ENCODE measurements around the gene SLC9A6.

The SLC9A6 gene

DNA sequence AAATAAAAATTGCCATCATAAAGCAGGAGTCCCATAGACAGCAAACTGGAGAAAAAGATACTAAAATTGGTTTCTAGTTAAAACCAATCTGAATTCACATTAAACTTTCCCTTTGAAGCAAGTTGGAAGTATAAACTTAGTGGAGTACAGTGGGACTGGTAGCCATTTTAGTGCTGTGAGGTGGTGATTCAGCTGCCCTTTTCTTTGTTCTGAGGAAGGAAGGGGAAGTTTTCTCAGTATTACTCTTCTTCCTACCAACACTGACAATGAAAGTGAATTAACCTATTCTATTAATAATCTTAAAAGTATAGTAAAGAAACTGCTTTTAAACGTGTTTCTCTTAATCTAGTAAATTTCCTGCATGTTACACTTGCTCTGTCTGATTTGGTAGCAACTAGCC, 36.7 kb downstream of the SLC9A6 start:
- CTCF ChIA-PET = no interaction called here
- TF ChIP-seq, protein P1, sequence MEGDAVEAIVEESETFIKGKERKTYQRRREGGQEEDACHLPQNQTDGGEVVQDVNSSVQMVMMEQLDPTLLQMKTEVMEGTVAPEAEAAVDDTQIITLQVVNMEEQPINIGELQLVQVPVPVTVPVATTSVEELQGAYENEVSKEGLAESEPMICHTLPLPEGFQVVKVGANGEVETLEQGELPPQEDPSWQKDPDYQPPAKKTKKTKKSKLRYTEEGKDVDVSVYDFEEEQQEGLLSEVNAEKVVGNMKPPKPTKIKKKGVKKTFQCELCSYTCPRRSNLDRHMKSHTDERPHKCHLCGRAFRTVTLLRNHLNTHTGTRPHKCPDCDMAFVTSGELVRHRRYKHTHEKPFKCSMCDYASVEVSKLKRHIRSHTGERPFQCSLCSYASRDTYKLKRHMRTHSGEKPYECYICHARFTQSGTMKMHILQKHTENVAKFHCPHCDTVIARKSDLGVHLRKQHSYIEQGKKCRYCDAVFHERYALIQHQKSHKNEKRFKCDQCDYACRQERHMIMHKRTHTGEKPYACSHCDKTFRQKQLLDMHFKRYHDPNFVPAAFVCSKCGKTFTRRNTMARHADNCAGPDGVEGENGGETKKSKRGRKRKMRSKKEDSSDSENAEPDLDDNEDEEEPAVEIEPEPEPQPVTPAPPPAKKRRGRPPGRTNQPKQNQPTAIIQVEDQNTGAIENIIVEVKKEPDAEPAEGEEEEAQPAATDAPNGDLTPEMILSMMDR (IDR thresholded peaks at IDR 0.05; ENCODE audit: control extremely low read depth, extremely low read depth, low read depth, missing control alignments) = no peak
- DNase-seq (ENCODE audit: extremely low spot score) = peak; percentile 15
- POLR2A ChIA-PET = no interaction called here

DNA sequence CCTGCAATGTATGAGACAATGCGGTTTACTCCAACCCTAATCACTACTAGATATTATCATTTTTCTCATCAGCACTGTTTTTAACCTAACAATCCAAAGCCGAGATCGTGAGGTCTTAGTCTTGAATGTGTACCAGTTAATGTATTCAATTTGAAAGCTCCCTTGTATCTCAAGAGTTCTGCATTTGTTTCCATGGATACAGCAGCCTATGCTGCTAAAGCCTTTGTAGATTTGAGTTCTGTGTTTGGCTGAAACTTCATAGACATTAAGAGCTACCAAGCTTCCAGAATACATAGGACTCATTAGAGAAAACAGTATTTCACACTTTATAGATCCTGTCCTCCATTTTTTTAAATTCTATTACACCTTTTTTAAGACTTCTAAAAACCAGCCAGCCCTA, 39.9 kb downstream of the SLC9A6 start:
- TF ChIP-seq, protein P1 (IDR thresholded peaks at IDR 0.05; ENCODE audit: control extremely low read depth, extremely low read depth, low read depth, missing control alignments) = no peak
- no peak for DNase-seq (ENCODE audit: extremely low spot score)
- POLR2A ChIA-PET = no interaction called here
- CTCF ChIA-PET = interaction anchor here (6.7 kb wide), 1 partner anchor 138 kb away, joined by 83 read pairs; no protein-coding TSS in a partner anchor

DNA sequence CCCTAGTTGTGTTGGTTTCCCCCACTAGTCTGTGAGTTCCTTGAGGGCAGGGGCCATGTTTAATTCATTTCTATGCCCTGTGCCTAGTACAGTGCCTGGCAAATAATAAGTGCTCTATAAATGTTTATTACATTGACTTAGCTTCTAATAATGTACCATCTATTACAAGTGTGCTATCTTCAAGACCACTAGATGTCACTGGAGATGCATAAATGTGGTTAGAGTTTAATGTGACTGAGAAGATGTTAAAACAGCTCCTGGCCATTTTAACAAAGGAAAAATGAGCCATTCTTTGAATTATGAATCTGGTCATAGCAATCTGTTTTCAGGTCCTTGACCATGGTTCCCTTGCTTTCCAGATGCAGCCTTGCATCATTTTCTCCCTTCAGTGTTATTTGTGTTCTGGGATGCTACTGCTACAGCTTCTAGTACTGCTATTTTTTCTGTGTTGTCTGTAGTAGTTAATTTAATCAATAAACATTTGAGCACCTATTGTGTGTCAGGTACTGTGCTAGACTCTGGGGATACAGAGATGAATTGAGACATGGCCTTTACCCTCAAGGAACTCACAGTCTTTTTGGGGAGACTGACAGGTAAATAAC, 43.2 kb downstream of the SLC9A6 start:
- DNase-seq (ENCODE audit: extremely low spot score) = peak; percentile 20
- ChIA-PET POLR2A (no interaction called here), CTCF (interaction anchor here (0.5 to 6.7 kb wide), 28 partner anchors 10 to 668 kb away, joined by 3 to 83 read pairs (median 4); partner anchors contain the start of gene MMGT1)
- TF ChIP-seq, protein P1 (IDR thresholded peaks at IDR 0.05; ENCODE audit: control extremely low read depth, extremely low read depth, low read depth, missing control alignments) = peak; percentile 51

DNA sequence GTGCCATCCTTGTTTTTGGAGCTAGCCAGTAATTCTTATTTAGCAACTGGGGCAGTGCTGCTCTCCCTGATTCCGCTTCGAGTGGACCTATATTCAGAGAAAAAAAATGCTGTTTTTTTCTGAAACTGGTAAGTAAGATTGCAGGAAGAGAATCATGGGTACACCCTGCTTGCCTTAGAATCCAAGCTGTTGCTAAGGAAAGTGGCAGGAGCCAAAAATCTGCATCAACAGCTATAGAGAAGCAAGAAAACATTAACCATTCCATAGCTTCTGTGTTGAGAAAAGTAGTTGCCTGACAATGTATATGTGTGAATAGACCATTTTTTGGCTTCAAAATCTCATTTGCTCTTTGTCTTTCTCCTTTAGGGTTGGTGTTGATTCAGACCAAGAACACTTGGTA, 44.5 kb downstream of the SLC9A6 start:
- no peak for DNase-seq (ENCODE audit: extremely low spot score)
- POLR2A ChIA-PET = no interaction called here
- CTCF ChIA-PET = interaction anchor here (0.7 to 6.7 kb wide), 7 partner anchors 9 to 687 kb away, joined by 3 to 83 read pairs (median 11); no protein-coding TSS in a partner anchor
- TF ChIP-seq, protein P1 (IDR thresholded peaks at IDR 0.05; ENCODE audit: control extremely low read depth, extremely low read depth, low read depth, missing control alignments) = no peak

DNA sequence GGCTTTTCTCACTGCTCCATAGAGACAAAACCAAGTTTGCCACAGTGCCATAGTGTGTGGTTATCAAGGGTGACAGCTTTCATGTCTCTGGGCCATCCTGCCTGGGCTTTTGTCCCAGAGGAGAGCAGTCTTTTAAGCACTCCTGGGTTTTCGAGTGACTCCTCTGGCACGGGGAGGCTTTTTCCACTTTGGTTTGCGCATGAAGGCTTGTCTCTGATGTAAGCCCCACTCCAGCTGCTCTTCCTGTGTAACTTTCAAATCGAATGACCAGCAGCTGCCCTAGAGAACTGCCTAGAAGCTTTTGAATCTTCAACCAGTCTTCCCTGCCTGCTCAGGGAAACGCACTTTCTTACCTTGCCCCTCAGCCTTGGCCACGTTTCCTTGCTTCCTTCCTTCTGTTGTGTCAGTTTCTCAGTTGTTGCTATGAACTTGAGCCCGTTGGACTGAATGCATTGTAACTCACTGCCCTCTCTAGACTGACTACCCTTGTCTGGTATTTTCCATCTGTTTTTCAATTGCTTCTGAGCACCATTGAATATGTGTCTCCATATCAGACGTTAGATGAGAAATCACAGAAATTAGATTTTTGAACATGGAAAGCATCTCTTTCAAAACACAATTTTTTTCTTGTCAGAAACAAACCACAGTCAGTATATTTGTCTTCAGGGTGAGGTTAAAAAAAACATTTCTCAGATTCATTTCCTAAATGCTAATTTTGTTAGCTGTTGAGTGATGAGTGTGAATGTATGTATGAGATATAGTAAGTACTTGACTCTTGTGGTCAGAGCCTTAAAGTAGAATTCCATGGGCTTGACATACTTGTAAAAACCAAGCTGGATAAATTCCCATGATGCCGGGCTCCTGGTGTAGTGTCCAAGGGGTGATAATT, 45.3 kb downstream of the SLC9A6 start:
- CTCF ChIA-PET = interaction anchor here (0.7 to 6.7 kb wide), 5 partner anchors 133 to 686 kb away, joined by 3 to 83 read pairs (median 4); no protein-coding TSS in a partner anchor
- TF ChIP-seq, protein P1 (IDR thresholded peaks at IDR 0.05; ENCODE audit: control extremely low read depth, extremely low read depth, low read depth, missing control alignments) = no peak
- POLR2A ChIA-PET = no interaction called here
- DNase-seq (ENCODE audit: extremely low spot score) = no peak

DNA sequence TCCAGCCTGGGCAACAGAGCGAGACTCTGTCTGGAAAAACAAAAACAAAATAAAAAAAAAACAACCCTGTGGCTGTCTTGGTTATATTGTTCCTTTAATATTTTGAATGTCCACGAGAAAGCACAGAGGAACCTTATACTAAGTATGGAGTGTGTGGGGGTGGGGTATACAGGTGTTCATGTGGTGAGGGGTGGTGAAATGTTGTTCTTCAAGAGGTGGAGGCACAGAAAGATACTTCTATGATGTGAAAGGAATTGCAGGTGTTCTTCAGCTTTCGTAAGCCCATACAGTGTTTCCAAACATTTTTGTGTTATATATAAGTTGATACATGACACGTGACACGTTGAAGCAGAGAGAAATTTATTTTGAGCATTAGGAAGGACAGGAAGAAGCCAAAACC, 46.4 kb downstream of the SLC9A6 start:
- ChIA-PET POLR2A (no interaction called here), CTCF (interaction anchor here (1.1 to 6.7 kb wide), 2 partner anchors 132 to 237 kb away, joined by 4 to 83 read pairs; no protein-coding TSS in a partner anchor)
- TF ChIP-seq, protein P1 (IDR thresholded peaks at IDR 0.05; ENCODE audit: control extremely low read depth, extremely low read depth, low read depth, missing control alignments) = no peak
- no peak for DNase-seq (ENCODE audit: extremely low spot score)
